Right renal pelvis (tissue), 4 donors: ENCODE results near the gene PDGFB. TPM values are rescaled to one million over a fixed set of nuclear protein-coding genes. Genes with fewer than 3 reads are reported as not detected.
A peak's percentile ranks its signal among the peaks of the same experiment; 100 is the strongest.

Experiments used
- DNase-seq, 4 donors: peaks; one replicate each; pipeline ENCODE4 v3.0.0-alpha.2; 2013; ENCODE audit warnings: low read depth in 4 of 4, low spot score in 3 of 4, missing footprints in 1 of 4
- polyA plus RNA-seq, 4 donors: library from polyadenylated mRNA; unstranded; fragments of 120-200 nt; gene quantifications; one replicate each; pipeline ENCODE4 v1.2.1, GENCODE V29; 2013; ENCODE audit not compliant: insufficient read length in 4 of 4

Gene PDGFB
- polyA plus RNA-seq, 4 donors = 14.8 to 18.7 (median 16.5) TPM

DNA sequence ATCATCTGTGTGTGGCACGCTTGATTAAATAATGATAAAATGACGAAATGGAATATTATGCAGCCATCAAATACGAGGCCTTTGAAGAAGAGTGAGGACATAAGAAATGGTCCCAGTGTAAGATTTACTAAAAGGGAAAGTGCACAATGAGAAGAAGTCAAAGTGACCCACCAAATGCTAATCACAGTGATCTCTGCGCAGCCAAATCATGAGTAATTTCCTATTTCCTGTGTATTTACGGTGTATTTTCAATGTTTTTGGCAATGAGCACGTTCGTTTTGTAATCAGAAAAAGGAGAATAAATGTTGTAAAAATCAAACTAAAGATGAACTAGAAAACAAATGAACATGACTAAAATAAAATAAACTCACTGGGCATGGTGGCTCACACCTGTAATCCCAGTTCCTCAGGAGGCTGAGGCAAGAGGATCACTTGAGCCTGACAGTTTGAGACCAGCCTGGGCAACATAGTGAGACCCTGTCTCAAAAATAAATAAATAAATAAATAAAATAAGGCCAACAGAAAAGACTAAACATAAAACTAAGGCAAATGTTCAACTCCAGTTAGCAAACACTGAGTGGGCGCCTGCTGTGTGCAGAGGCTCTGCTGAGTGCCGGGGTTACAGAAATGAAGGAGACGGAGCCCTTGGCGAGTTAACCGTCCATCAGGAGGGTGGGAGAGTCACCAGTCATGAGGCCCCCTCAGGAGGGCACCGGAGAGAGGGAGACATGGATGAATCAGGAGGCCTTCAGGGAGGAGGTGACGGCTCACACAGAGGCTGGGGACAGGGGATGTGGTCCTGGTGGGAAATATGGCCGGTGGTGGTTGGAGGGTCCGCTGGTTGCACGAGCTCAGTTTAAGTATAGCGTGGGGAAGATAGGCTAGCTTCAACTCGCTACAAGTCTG, 66.3 kb downstream of the PDGFB start:
- no peak for DNase-seq

DNA sequence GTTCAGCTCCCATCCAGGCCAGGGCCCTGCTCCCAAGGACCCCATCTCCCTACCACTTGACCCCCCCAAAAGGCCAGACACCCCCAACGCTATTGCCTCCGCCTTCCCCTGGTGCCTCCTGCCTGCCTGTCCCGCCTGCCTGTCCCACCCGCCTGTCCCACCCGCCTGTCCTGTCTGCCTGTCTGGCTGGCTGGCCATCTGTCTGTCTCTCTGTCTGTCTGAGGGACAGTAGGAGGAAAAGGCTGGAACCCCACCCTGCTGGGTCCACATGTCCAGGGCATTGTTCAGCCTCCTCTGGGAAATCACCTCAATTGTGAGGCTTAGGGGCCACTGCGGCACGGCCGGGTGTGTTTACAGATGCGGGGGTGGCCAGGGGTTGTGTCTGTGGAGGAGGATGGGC, 67.0 kb downstream of the PDGFB start:
- no peak for DNase-seq

DNA sequence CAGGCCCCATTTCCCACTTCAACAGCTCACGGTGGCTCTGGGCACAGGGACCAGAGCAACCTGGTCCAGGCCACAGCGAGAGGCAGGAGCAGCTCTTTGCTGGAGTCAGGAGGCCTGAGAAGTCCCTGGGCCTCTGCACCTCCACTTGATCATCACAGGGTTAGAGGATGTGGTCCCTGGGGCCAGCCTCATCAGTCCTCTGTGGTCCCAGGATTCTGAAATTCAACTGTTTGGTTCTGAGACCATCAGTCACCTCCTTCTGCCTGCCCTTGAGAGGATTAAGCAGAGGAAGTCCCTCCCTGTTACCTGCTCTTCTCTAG, 67.4 kb downstream of the PDGFB start:
- no peak for DNase-seq

DNA sequence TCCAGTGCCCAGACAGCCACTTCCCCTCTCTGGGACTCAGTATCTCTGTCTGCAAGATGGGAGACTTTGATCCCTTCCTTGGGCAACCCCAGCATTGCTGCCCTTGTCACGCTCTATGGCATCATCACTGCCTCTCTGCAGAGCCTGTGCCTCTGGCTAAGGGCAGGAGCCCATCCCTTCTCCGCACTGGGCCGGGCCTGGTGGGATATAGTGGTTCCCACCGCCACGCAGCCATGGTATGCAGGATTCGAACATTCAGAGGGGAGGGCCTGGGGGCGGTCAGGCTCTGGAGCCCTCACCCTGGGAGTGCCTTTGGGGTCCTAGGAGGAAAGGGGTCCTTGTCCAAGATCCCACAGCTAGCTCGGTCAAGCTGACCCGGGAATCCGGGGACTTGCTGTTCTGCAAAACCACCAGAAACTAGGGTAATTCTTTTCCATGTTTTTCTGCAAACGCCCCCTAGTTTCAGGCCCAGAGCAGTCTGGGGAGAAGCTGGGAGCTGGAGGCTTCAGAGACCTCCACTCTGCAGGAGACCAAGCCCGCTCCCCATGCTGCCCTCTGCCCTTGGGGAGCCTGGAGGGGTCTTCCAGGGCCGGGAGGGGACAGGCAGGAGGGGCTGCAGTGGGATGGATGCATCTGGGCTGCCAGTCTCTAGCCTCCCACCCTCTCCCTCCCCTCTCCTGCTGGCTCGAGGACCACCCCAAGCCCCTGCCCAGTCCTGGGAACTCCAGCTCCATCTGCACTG, 67.9 kb downstream of the PDGFB start:
- no peak for DNase-seq

DNA sequence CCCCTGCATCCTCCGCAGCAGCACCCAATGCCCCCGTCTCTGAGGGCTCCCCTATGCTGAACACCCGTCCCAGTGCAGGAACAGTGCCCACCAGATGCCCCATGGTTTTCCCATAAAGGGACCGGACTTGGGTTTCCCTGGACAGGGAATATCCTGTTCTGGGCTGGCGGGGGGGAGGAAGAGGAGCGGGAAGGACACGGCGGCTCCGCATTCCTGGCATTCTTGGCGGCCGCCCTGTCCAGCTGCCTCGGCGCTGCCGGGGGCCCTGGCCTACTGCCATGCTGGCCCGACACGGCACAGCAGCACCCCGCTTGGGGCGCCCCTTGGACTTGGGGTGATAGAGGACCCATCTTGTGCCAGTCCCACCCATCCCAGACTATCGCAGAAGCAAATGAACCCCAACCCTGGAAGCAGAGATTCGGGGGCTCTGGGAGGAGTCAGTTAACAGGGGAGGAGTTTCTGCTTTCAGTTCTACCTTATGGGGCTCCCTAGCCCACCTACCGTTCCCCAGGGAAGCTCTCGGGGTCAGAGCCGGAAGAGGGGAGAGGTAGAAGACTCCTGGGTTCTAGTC, 68.6 kb downstream of the PDGFB start:
- peak in 3 of 4 donors; percentile 50 to 75 (median 63) for DNase-seq

DNA sequence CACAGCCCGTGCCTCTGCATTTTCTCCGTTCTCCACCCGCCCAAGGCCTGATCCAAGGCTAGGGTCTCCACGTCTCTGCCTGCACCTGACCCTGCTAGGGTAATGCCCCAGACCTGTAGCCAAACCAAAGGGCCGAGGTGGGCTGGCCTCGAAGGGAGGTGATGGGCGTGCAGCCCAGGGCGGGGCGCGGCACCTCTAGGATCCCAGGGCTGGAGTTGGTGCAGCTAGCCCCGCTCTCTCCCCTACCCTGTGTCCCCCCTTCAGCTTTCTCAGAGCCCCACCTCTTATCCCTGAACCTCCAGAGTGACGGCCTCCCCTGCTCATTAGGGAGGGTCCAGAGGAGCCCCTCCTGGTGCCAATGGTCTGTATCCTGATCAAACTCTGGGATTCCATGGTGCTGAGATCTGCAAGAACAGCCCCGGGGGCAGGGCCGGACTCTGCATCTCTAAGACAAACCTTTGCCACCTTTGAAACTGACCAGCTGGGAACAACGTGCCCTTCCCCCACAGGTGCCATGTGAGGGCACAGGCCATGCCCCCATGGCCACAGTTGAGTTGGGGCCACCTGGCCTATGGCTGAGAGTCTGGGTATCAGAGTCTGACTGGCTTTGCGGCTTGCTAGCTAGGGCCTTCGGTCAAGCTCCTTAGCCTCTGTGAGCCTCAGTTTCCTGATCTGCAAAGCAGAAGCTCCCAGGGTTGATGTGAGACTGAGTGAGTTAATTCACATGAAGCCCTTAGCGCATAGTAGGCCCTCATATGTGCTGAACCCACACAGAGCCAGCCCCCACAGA, 69.2 kb downstream of the PDGFB start:
- DNase-seq = no peak

DNA sequence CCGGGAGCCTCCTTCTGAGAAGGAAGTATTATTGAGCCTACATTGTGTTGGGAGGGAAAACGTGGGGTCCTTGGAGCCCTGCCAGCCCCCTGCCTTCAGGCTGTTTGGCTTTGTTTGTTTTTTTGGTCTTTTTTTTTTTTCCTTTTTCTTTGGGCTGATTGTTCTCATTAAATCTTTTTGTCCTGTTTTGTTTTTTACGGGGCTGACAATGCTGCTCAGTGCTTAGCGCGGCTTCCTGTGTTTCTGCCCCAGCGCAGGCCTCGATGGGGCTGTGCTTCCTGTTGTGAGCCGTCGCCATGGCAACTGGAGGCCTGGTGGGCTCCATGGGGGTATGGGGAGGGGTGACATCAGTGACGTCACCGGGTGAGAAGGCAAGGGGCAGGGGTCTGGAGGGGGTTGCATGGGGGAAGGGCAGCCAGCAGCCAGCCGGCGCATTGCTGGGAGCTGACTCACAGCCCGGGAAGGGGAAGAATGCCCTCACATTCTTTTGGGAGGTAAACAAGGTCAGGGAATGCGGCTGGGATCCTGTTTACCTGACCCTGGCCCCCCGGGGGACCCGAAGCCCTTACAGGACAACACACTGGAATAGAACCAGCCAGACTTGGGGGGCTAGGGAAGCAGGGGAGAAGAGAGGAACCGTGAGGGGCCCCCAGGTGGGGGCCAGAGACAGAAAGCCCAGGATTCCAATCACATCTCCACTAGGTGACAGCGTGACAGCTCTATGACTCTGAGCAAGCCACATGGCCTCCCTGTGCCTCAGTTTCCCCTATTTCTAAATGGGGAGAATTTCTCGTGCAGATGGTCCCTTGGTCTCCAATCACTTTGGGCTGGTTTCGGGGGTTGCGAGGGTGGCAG, 70.1 kb downstream of the PDGFB start:
- peak; percentile 85 to 88 (median 87) for DNase-seq

DNA sequence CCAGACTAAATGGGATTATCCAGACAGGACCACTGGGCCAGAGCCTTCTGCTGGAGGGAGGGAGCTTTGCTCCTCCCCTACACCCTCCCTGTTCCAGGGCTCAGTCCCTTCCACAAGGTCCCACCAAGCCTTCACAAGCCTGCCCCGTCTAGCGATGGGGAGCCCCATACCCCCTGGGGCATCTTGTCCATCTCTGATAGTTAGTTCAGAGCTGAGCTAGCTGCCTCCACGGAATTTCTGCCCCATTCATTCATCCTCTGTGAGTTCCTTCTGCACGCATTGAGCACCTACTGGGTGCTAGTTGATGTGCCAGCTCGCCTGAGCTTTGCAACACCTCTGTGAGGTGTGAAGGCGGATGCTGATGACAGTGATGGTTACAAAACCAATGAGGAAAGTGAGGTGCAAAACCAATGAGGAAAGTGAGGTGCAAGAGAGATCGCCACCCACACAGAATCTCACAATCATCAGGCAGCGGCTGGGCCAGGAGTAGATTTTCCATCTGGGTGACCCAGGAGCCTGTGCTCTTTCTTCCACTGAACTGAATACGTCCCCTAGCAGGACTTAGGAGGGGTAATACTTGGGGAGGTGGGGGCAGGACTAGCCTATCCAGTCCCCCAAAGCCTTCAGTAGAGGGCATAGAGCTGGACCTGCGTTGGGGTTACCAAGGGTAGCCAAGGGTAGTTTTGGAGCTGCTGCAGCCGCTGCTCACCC, 70.8 kb downstream of the PDGFB start:
- no peak for DNase-seq

Other genes starting within 250 kb of the PDGFB start
- 10 to 100 TPM in 1 of 4 donors, 1 to 10 TPM in 3; 8.6 to 10.8 (median 9.6) TPM for gene APOBEC3C, start 230.7 kb downstream of the PDGFB start, polyA plus RNA-seq
- gene APOBEC3D, start 223.9 kb downstream of the PDGFB start, polyA plus RNA-seq = 1 to 10 TPM in 3 of 4 donors, under 1 TPM in 1; 0.64 to 1.5 (median 1.1) TPM
- 1 to 10 TPM; 5.9 to 9.8 (median 7.2) TPM for gene APOBEC3F, start 204.1 kb downstream of the PDGFB start, polyA plus RNA-seq
- 1 to 10 TPM; 6.6 to 9.8 (median 8.1) TPM for gene APOBEC3G, start 167.7 kb downstream of the PDGFB start, polyA plus RNA-seq
- gene APOBEC3H, start 147.7 kb downstream of the PDGFB start, polyA plus RNA-seq = under 1 TPM in 2 of 4 donors, not detected in 2; 0.20 to 0.27 TPM
- gene CBX7, start 92.3 kb downstream of the PDGFB start, polyA plus RNA-seq = 1 to 10 TPM; 7.6 to 8.9 (median 8.7) TPM
- 1,000 to 10,000 TPM; 2,866 to 3,497 (median 3,191) TPM for gene RPL3, start 74.6 kb upstream of the PDGFB start, polyA plus RNA-seq
- gene SYNGR1, start 105.0 kb upstream of the PDGFB start, polyA plus RNA-seq = 10 to 100 TPM; 18.7 to 28.3 (median 21.3) TPM
- 10 to 100 TPM; 25.5 to 33.0 (median 26.8) TPM for gene TAB1, start 154.8 kb upstream of the PDGFB start, polyA plus RNA-seq
- 10 to 100 TPM; 20.8 to 27.4 (median 26.1) TPM for gene MGAT3, start 212.0 kb upstream of the PDGFB start, polyA plus RNA-seq